Thymus (tissue), 11 donors: Measurements from ENCODE around the gene NDUFB7. TPM values are rescaled to one million over a fixed set of nuclear protein-coding genes. Genes with fewer than 3 reads are reported as not detected.
"Not testable (repeated sequence)": the region's sequence is repeated elsewhere in the genome, so short reads cannot be mapped to it uniquely, and the experiment has no call there.

Source experiments
- DNase-seq, 9 donors: peaks; one replicate each; pipeline ENCODE4 v3.0.0-alpha.2; 2013; ENCODE audit warnings: low spot score in 9 of 9, low read depth in 6 of 9, missing footprints in 1 of 9
- H3K27ac ChIP-seq, 2 donors: one replicate each; pipeline ENCODE4 v1.5.1; 2013; ENCODE audit warnings: control low read depth in 1 of 2, low read depth in 1 of 2, low read length in 1 of 2, mild to moderate bottlenecking in 1 of 2, moderate library complexity in 1 of 2
- H3K27me3 ChIP-seq, 2 donors: one replicate each; pipeline ENCODE4 v1.5.1; 2013; ENCODE audit warnings: low read length in 1 of 2; ENCODE audit not compliant: control insufficient read depth in 2 of 2, insufficient read depth in 1 of 2
- H3K36me3 ChIP-seq, 2 donors: one replicate each; pipeline ENCODE4 v1.5.1; 2013; ENCODE audit warnings: low read length in 1 of 2, mild to moderate bottlenecking in 1 of 2, moderate library complexity in 1 of 2; ENCODE audit not compliant: control insufficient read depth in 2 of 2, insufficient read depth in 2 of 2
- H3K4me1 ChIP-seq, 2 donors: one replicate each; pipeline ENCODE4 v1.5.1; 2013; ENCODE audit warnings: low read length in 2 of 2; ENCODE audit not compliant: control insufficient read depth in 2 of 2, insufficient read depth in 2 of 2
- H3K4me3 ChIP-seq, 2 donors: one replicate each; pipeline ENCODE4 v1.5.1; 2013; ENCODE audit warnings: low read length in 2 of 2, control low read depth in 1 of 2, mild to moderate bottlenecking in 1 of 2
- H3K9me3 ChIP-seq, 2 donors: one replicate each; pipeline ENCODE4 v1.5.1; 2013; ENCODE audit warnings: low read length in 1 of 2, mild to moderate bottlenecking in 1 of 2; ENCODE audit not compliant: control insufficient read depth in 2 of 2, insufficient read depth in 1 of 2
- WGBS: extraction: QIAGEN DNeasy Blood & Tissue Kit; methylation state at CpG from one replicate; pipeline ENCODE4 v1.1.7; 2013; 5-methylcytosine and 5-hydroxymethylcytosine counted together
- polyA plus RNA-seq: library from polyadenylated mRNA; stranded (reverse); fragments of 200-250 nt; gene quantifications from one replicate; pipeline ENCODE4 v1.2.3, GENCODE V29; 2013
- total RNA-seq: library from RNA; stranded (reverse); fragments of 120-200 nt; gene quantifications from one replicate; pipeline ENCODE4 v1.2.4, GENCODE V29; 2013
- donor health status: healthy.

NDUFB7 gene
- total and polyA plus RNA-seq, 2 donors = 216 to 255 TPM

GRCh38 chr19:14552006-14552360 is 19.9 kb downstream of the NDUFB7 start:
- Histone ChIP-seq H3K27ac (peak overlapping the region; percentile 65 to 99), H3K36me3 (peaks cover 22 to 29% of the 10 kb centered on the region in 2 donors), H3K4me1 (peaks cover 5 to 47% of the 10 kb centered on the region in 2 donors)
- not testable (repeated sequence) for H3K4me3 ChIP-seq, H3K9me3 ChIP-seq, DNase-seq, H3K27me3 ChIP-seq
- 86% methylated on average over 8 of the region's 8 CpGs for WGBS

GRCh38 chr19:14551134-14552005 is 20.5 kb downstream of the NDUFB7 start:
- H3K27me3 ChIP-seq, H3K4me3 ChIP-seq, H3K9me3 ChIP-seq: not testable (repeated sequence)
- WGBS = 52% methylated on average over 12 of the region's 12 CpGs
- H3K36me3 ChIP-seq = peaks cover 22 to 29% of the 10 kb centered on the region in 2 donors
- peak overlapping the region; percentile 89 to 99 for H3K27ac ChIP-seq
- DNase-seq = peak in 8 of 9 donors; percentile 71 to 96 (median 88)
- H3K4me1 ChIP-seq = peaks cover 2 to 41% of the 10 kb centered on the region in 2 donors

GRCh38 chr19:14550201-14550754 is 21.6 kb downstream of the NDUFB7 start:
- no peaks in the 10 kb centered on the region for H3K9me3 ChIP-seq
- WGBS = 76% methylated on average over 15 of the region's 15 CpGs
- no peaks in the 10 kb centered on the region for H3K27me3 ChIP-seq
- H3K4me1 ChIP-seq = peaks cover 0 to 39% of the 10 kb centered on the region in 2 donors
- H3K36me3 ChIP-seq = peaks cover 22 to 29% of the 10 kb centered on the region in 2 donors
- H3K4me3 ChIP-seq = no peak overlapping the region
- peak overlapping the region; percentile 26 to 74 for H3K27ac ChIP-seq
- no peak for DNase-seq

- no peak overlapping the region for H3K27ac ChIP-seq
- WGBS = 95% methylated on average over 9 of the region's 9 CpGs
- H3K4me1 ChIP-seq = peaks cover 0 to 19% of the 10 kb centered on the region in 2 donors
- no peaks in the 10 kb centered on the region for H3K27me3 ChIP-seq
- no peaks in the 10 kb centered on the region for H3K9me3 ChIP-seq
- peaks cover 17 to 18% of the 10 kb centered on the region in 2 donors for H3K36me3 ChIP-seq
- H3K4me3 ChIP-seq = no peak overlapping the region
- DNase-seq = no peak
Measured at GRCh38 chr19:14545716-14546082, 26.2 kb downstream of the NDUFB7 start.

GRCh38 chr19:14544977-14545715 is 26.7 kb downstream of the NDUFB7 start:
- WGBS = 92% methylated on average over 21 of the region's 21 CpGs
- Histone ChIP-seq H3K27ac (no peak overlapping the region), H3K4me3 (no peak overlapping the region), H3K9me3 (no peaks in the 10 kb centered on the region), H3K36me3 (peaks cover 13 to 14% of the 10 kb centered on the region in 2 donors), H3K27me3 (no peaks in the 10 kb centered on the region), H3K4me1 (peaks cover 0 to 14% of the 10 kb centered on the region in 2 donors)
- DNase-seq = no peak

GRCh38 chr19:14544047-14544446 is 27.8 kb downstream of the NDUFB7 start:
- peaks cover 7 to 10% of the 10 kb centered on the region in 2 donors for H3K36me3 ChIP-seq
- no peaks in the 10 kb centered on the region for H3K27me3 ChIP-seq
- peaks cover 0 to 18% of the 10 kb centered on the region in 2 donors for H3K4me1 ChIP-seq
- H3K4me3 ChIP-seq = no peak overlapping the region
- H3K27ac ChIP-seq = no peak overlapping the region
- DNase-seq = no peak
- no peaks in the 10 kb centered on the region for H3K9me3 ChIP-seq
- WGBS = 98% methylated on average over 5 of the region's 5 CpGs

- H3K27ac ChIP-seq = peak overlapping the region in 1 of 2 donors; percentile 62
Measured at GRCh38 chr19:14542711-14543328, 29.0 kb downstream of the NDUFB7 start.

GRCh38 chr19:14541979-14542378 is 29.9 kb downstream of the NDUFB7 start:
- not testable (repeated sequence) for H3K27ac ChIP-seq, H3K9me3 ChIP-seq, H3K4me3 ChIP-seq, H3K27me3 ChIP-seq, H3K36me3 ChIP-seq, DNase-seq
- peaks cover 0 to 22% of the 10 kb centered on the region in 2 donors for H3K4me1 ChIP-seq
- WGBS = 85% methylated on average over 5 of the region's 5 CpGs

More at GRCh38 chr19:14542711-14543328, 29.0 kb downstream of the NDUFB7 start:
- no peaks in the 10 kb centered on the region for H3K27me3 ChIP-seq
- DNase-seq = no peak
- no peak overlapping the region for H3K4me3 ChIP-seq
- H3K36me3 ChIP-seq = peaks cover 2 to 7% of the 10 kb centered on the region in 2 donors
- 55% methylated on average over 7 of the region's 7 CpGs for WGBS
- peaks cover 0 to 18% of the 10 kb centered on the region in 2 donors for H3K4me1 ChIP-seq
- no peaks in the 10 kb centered on the region for H3K9me3 ChIP-seq
